K562 treated with DMSO at 1 percent for 24 hours (cell line): ENCODE data around the gene IRX2. TPM values are rescaled to one million over a fixed set of nuclear protein-coding genes. Genes with fewer than 3 reads are reported as not detected.

Experiments
- total RNA-seq: library from RNA; unstranded; fragments of 300-600 nt; gene quantifications from 2 replicates; pipeline ENCODE4 v1.2.3, GENCODE V29; 2022; ENCODE audit warnings: low read depth; ENCODE audit not compliant: insufficient read depth

The IRX2 gene
- total RNA-seq, result not detected in 2 replicates

DNA sequence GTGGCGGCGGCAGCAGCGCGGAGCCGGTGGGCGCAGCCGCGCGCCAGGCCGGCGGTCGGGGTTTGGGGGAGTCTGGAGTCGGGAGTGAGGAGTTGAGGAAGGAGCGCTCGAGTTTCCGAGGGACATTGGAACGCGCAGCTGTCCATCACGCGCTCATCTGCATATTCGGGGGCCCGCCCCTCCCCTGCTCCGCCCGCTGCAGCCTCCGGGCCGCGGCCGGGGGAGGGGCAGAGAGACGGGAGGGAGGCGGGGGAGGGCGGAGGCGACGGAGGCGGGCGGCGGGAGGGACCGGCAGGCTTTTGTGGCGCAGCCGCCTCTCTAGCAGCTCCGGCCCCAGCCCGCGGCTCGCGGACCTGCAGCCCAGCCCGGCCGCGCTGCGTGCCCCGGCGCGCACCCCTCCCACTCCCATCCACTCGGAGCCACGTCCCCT lies at the start of gene IRX2:
Gene IRX2, minus strand, starts transcription at position 86 of the 430 bp plus-strand sequence. CDS start 264 bp downstream, outside the sequence.

